ENCODE results near the gene MASP1.

The MASP1 gene

GRCh38 chr3:187319699-187320302 is 28.3 kb upstream of the MASP1 start:
- H3K4me1 ChIP-seq (ENCODE audit: control insufficient read depth, insufficient read depth, low read length, poor library complexity, severe bottlenecking), result peaks cover 15% of the 10 kb centered on the region
- WGBS, 2 experiments (ENCODE audit: insufficient coverage in 2 of 2), result 28% methylated on average over 4 of the region's 7 CpGs
- H3K4me3 ChIP-seq (ENCODE audit: extremely low read depth, insufficient read depth, low read length, poor library complexity, severe bottlenecking), result no peak overlapping the region
- H3K9me3 ChIP-seq (ENCODE audit: control insufficient read depth, low read length), result no peaks in the 10 kb centered on the region
- H3K27ac ChIP-seq (ENCODE audit: low read depth, low read length, severe bottlenecking), result no peak overlapping the region
- H3K36me3 ChIP-seq (ENCODE audit: control insufficient read depth, insufficient read depth, low read length), result no peaks in the 10 kb centered on the region

GRCh38 chr3:187318819-187319616 is 27.5 kb upstream of the MASP1 start:
- Histone ChIP-seq H3K4me3 (ENCODE audit: extremely low read depth, insufficient read depth, low read length, poor library complexity, severe bottlenecking) (no peak overlapping the region), H3K27ac (ENCODE audit: low read depth, low read length, severe bottlenecking) (no peak overlapping the region), H3K9me3 (ENCODE audit: control insufficient read depth, low read length) (no peaks in the 10 kb centered on the region), H3K4me1 (ENCODE audit: control insufficient read depth, insufficient read depth, low read length, poor library complexity, severe bottlenecking) (peaks cover 15% of the 10 kb centered on the region), H3K36me3 (ENCODE audit: control insufficient read depth, insufficient read depth, low read length) (no peaks in the 10 kb centered on the region)
- WGBS, 2 experiments (ENCODE audit: insufficient coverage in 2 of 2), result 35 to 44% methylated on average over 7 to 9 of the region's 13 CpGs

- WGBS, 2 experiments (ENCODE audit: insufficient coverage in 2 of 2), result 85 to 96% methylated on average over 3 to 4 of the region's 5 CpGs
Measured at GRCh38 chr3:187315872-187316271, 24.3 kb upstream of the MASP1 start.

GRCh38 chr3:187314176-187314575 is 22.6 kb upstream of the MASP1 start:
- no peaks in the 10 kb centered on the region for H3K9me3 ChIP-seq (ENCODE audit: control insufficient read depth, low read length)
- no peak overlapping the region for H3K27ac ChIP-seq (ENCODE audit: low read depth, low read length, severe bottlenecking)
- H3K36me3 ChIP-seq (ENCODE audit: control insufficient read depth, insufficient read depth, low read length), result no peaks in the 10 kb centered on the region
- no peak overlapping the region for H3K4me3 ChIP-seq (ENCODE audit: extremely low read depth, insufficient read depth, low read length, poor library complexity, severe bottlenecking)
- peaks cover 11% of the 10 kb centered on the region for H3K4me1 ChIP-seq (ENCODE audit: control insufficient read depth, insufficient read depth, low read length, poor library complexity, severe bottlenecking)
- 89 to 96% methylated on average over 2 to 4 of the region's 5 CpGs for WGBS, 2 experiments (ENCODE audit: insufficient coverage in 2 of 2)

More at GRCh38 chr3:187315872-187316271, 24.3 kb upstream of the MASP1 start:
- peaks cover 15% of the 10 kb centered on the region for H3K4me1 ChIP-seq (ENCODE audit: control insufficient read depth, insufficient read depth, low read length, poor library complexity, severe bottlenecking)
- no peaks in the 10 kb centered on the region for H3K9me3 ChIP-seq (ENCODE audit: control insufficient read depth, low read length)
- H3K36me3 ChIP-seq (ENCODE audit: control insufficient read depth, insufficient read depth, low read length), result no peaks in the 10 kb centered on the region
- H3K4me3 ChIP-seq (ENCODE audit: extremely low read depth, insufficient read depth, low read length, poor library complexity, severe bottlenecking), result no peak overlapping the region
- no peak overlapping the region for H3K27ac ChIP-seq (ENCODE audit: low read depth, low read length, severe bottlenecking)

- Histone ChIP-seq H3K36me3 (ENCODE audit: control insufficient read depth, insufficient read depth, low read length) (no peaks in the 10 kb centered on the region), H3K4me1 (ENCODE audit: control insufficient read depth, insufficient read depth, low read length, poor library complexity, severe bottlenecking) (peaks cover 5% of the 10 kb centered on the region), H3K4me3 (ENCODE audit: extremely low read depth, insufficient read depth, low read length, poor library complexity, severe bottlenecking) (no peak overlapping the region), H3K27ac (ENCODE audit: low read depth, low read length, severe bottlenecking) (no peak overlapping the region), H3K9me3 (ENCODE audit: control insufficient read depth, low read length) (no peaks in the 10 kb centered on the region)
- WGBS, 2 experiments (ENCODE audit: insufficient coverage in 2 of 2), result 90 to 94% methylated on average over 2 of the region's 2 CpGs
Measured at GRCh38 chr3:187310954-187311470, 19.5 kb upstream of the MASP1 start.

- Histone ChIP-seq H3K9me3 (ENCODE audit: control insufficient read depth, low read length) (no peaks in the 10 kb centered on the region), H3K36me3 (ENCODE audit: control insufficient read depth, insufficient read depth, low read length) (no peaks in the 10 kb centered on the region), H3K4me1 (ENCODE audit: control insufficient read depth, insufficient read depth, low read length, poor library complexity, severe bottlenecking) (peaks cover 5% of the 10 kb centered on the region), H3K27ac (ENCODE audit: low read depth, low read length, severe bottlenecking) (no peak overlapping the region), H3K4me3 (ENCODE audit: extremely low read depth, insufficient read depth, low read length, poor library complexity, severe bottlenecking) (no peak overlapping the region)
Measured at GRCh38 chr3:187310226-187310625, 18.7 kb upstream of the MASP1 start.

- WGBS, 2 experiments (ENCODE audit: insufficient coverage in 2 of 2), result 85 to 94% methylated on average over 5 to 6 of the region's 7 CpGs
- Histone ChIP-seq H3K36me3 (ENCODE audit: control insufficient read depth, insufficient read depth, low read length) (no peaks in the 10 kb centered on the region), H3K9me3 (ENCODE audit: control insufficient read depth, low read length) (peaks cover 5% of the 10 kb centered on the region), H3K27ac (ENCODE audit: low read depth, low read length, severe bottlenecking) (no peak overlapping the region), H3K4me1 (ENCODE audit: control insufficient read depth, insufficient read depth, low read length, poor library complexity, severe bottlenecking) (peaks cover 5% of the 10 kb centered on the region), H3K4me3 (ENCODE audit: extremely low read depth, insufficient read depth, low read length, poor library complexity, severe bottlenecking) (no peak overlapping the region)
Measured at GRCh38 chr3:187305881-187306280, 14.3 kb upstream of the MASP1 start.

- no peak overlapping the region for H3K27ac ChIP-seq (ENCODE audit: low read depth, low read length, severe bottlenecking)
- H3K36me3 ChIP-seq (ENCODE audit: control insufficient read depth, insufficient read depth, low read length), result no peaks in the 10 kb centered on the region
- peaks cover 5% of the 10 kb centered on the region for H3K9me3 ChIP-seq (ENCODE audit: control insufficient read depth, low read length)
Measured at GRCh38 chr3:187299611-187300010, 8.1 kb upstream of the MASP1 start.

GRCh38 chr3:187296911-187297310 is 5.4 kb upstream of the MASP1 start:
- peaks cover 26% of the 10 kb centered on the region for H3K4me1 ChIP-seq (ENCODE audit: control insufficient read depth, insufficient read depth, low read length, poor library complexity, severe bottlenecking)

More at GRCh38 chr3:187299611-187300010, 8.1 kb upstream of the MASP1 start:
- Histone ChIP-seq H3K4me1 (ENCODE audit: control insufficient read depth, insufficient read depth, low read length, poor library complexity, severe bottlenecking) (peaks cover 7% of the 10 kb centered on the region), H3K4me3 (ENCODE audit: extremely low read depth, insufficient read depth, low read length, poor library complexity, severe bottlenecking) (no peak overlapping the region)
- 84 to 93% methylated on average over 3 to 4 of the region's 4 CpGs for whole genome bisulfite sequencing, 2 experiments (ENCODE audit: insufficient coverage in 2 of 2)

GRCh38 chr3:187296058-187296457 is 4.5 kb upstream of the MASP1 start:
- Histone ChIP-seq H3K4me1 (ENCODE audit: control insufficient read depth, insufficient read depth, low read length, poor library complexity, severe bottlenecking) (peaks cover 26% of the 10 kb centered on the region), H3K27ac (ENCODE audit: low read depth, low read length, severe bottlenecking) (no peak overlapping the region), H3K36me3 (ENCODE audit: control insufficient read depth, insufficient read depth, low read length) (no peaks in the 10 kb centered on the region), H3K4me3 (ENCODE audit: extremely low read depth, insufficient read depth, low read length, poor library complexity, severe bottlenecking) (no peak overlapping the region), H3K9me3 (ENCODE audit: control insufficient read depth, low read length) (no peaks in the 10 kb centered on the region)
- 72 to 81% methylated on average over 2 to 3 of the region's 3 CpGs for WGBS, 2 experiments (ENCODE audit: insufficient coverage in 2 of 2)

More at GRCh38 chr3:187296911-187297310, 5.4 kb upstream of the MASP1 start:
- WGBS, 2 experiments (ENCODE audit: insufficient coverage in 2 of 2), result no CpG with 5 or more reads among the region's 2 CpGs
- H3K36me3 ChIP-seq (ENCODE audit: control insufficient read depth, insufficient read depth, low read length), result no peaks in the 10 kb centered on the region
- H3K4me3 ChIP-seq (ENCODE audit: extremely low read depth, insufficient read depth, low read length, poor library complexity, severe bottlenecking), result no peak overlapping the region
- H3K9me3 ChIP-seq (ENCODE audit: control insufficient read depth, low read length), result peaks cover 5% of the 10 kb centered on the region
- H3K27ac ChIP-seq (ENCODE audit: low read depth, low read length, severe bottlenecking), result no peak overlapping the region
